Progenitor cell of endocrine pancreas (in vitro differentiated cells): ENCODE results near the gene CXorf49. TPM values are rescaled to one million over a fixed set of nuclear protein-coding genes. Genes with fewer than 3 reads are reported as not detected.
"Not testable (repeated sequence)": the region's sequence is repeated elsewhere in the genome, so short reads cannot be mapped to it uniquely, and the experiment has no call there.

Experiments
- DNase-seq: peaks from one replicate; pipeline ENCODE4 v3.0.0; 2021; ENCODE audit warnings: low spot score; ENCODE audit not compliant: unreplicated experiment
- H3K27ac Mint-ChIP-seq: 2 replicates; pipeline ENCODE4 v1.8.0; 2021; ENCODE audit warnings: mild to moderate bottlenecking, moderate library complexity, mixed read lengths
- H3K27me3 Mint-ChIP-seq: 2 replicates; pipeline ENCODE4 v1.8.0; 2021; ENCODE audit warnings: mixed read lengths
- H3K36me3 Mint-ChIP-seq: 2 replicates; pipeline ENCODE4 v1.8.0; 2022; ENCODE audit warnings: mixed read lengths; ENCODE audit not compliant: insufficient read depth
- H3K4me1 Mint-ChIP-seq: 2 replicates; pipeline ENCODE4 v1.8.0; 2021; ENCODE audit warnings: low read depth, mixed read lengths
- H3K4me3 Mint-ChIP-seq: 2 replicates; pipeline ENCODE4 v1.8.0; 2021; ENCODE audit warnings: low read depth, mild to moderate bottlenecking, moderate library complexity, mixed read lengths
- H3K9me3 Mint-ChIP-seq: 2 replicates; pipeline ENCODE4 v1.8.0; 2021; ENCODE audit warnings: low read depth, mixed read lengths
- long read RNA-seq: library from polyadenylated mRNA; unstranded; transcript quantifications from one replicate; pipeline ENCODE4 v2.0.0, GENCODE V29; 2020
- total RNA-seq: library from RNA; stranded (reverse); gene quantifications from 2 replicates; pipeline ENCODE4 v1.2.1, GENCODE V29; 2021

CXorf49 gene
- not detected in 2 replicates for total RNA-seq
- long read RNA-seq: 0 reads

- not testable (repeated sequence) for H3K27me3 Mint-ChIP-seq, H3K4me3 Mint-ChIP-seq, H3K36me3 Mint-ChIP-seq, H3K27ac Mint-ChIP-seq, H3K4me1 Mint-ChIP-seq, DNase-seq, H3K9me3 Mint-ChIP-seq
These were observed at the start of gene CXorf49 for GRCh38 chrX:71718185-71718584. Gene CXorf49, minus strand, starts transcription at chrX:71718285. Its CDS starts 134 bp downstream, at chrX:71718151.

GRCh38 chrX:71767134-71767533 is 49.0 kb upstream of the CXorf49 start:
- H3K9me3 Mint-ChIP-seq, H3K27ac Mint-ChIP-seq, DNase-seq, H3K36me3 Mint-ChIP-seq, H3K4me3 Mint-ChIP-seq, H3K4me1 Mint-ChIP-seq, H3K27me3 Mint-ChIP-seq: not testable (repeated sequence)

GRCh38 chrX:71765613-71766012 is 47.5 kb upstream of the CXorf49 start:
- H3K9me3 Mint-ChIP-seq, H3K27me3 Mint-ChIP-seq, H3K4me1 Mint-ChIP-seq, H3K36me3 Mint-ChIP-seq, H3K4me3 Mint-ChIP-seq, DNase-seq, H3K27ac Mint-ChIP-seq: not testable (repeated sequence)

GRCh38 chrX:71764832-71765231 is 46.7 kb upstream of the CXorf49 start:
- not testable (repeated sequence) for H3K36me3 Mint-ChIP-seq, H3K27ac Mint-ChIP-seq, DNase-seq, H3K9me3 Mint-ChIP-seq, H3K4me1 Mint-ChIP-seq, H3K4me3 Mint-ChIP-seq, H3K27me3 Mint-ChIP-seq

GRCh38 chrX:71763049-71763448 is 45.0 kb upstream of the CXorf49 start, which contains the start of gene CXorf49B:
Gene CXorf49B, plus strand, starts transcription at chrX:71763349. Its CDS starts 75 bp downstream, at chrX:71763424.
- not testable (repeated sequence) for H3K36me3 Mint-ChIP-seq, H3K27ac Mint-ChIP-seq, DNase-seq

GRCh38 chrX:71760688-71761281 is 42.7 kb upstream of the CXorf49 start:
- not testable (repeated sequence) for H3K9me3 Mint-ChIP-seq, H3K4me1 Mint-ChIP-seq, H3K27ac Mint-ChIP-seq

More at GRCh38 chrX:71763049-71763448, 45.0 kb upstream of the CXorf49 start, which contains the start of gene CXorf49B:
- H3K27me3 Mint-ChIP-seq, H3K4me1 Mint-ChIP-seq, H3K9me3 Mint-ChIP-seq, H3K4me3 Mint-ChIP-seq: not testable (repeated sequence)

GRCh38 chrX:71720289-71720886 is 2.3 kb upstream of the CXorf49 start:
- not testable (repeated sequence) for H3K27me3 Mint-ChIP-seq, H3K9me3 Mint-ChIP-seq, H3K27ac Mint-ChIP-seq, H3K4me1 Mint-ChIP-seq, H3K4me3 Mint-ChIP-seq, H3K36me3 Mint-ChIP-seq, DNase-seq

More at GRCh38 chrX:71760688-71761281, 42.7 kb upstream of the CXorf49 start:
- H3K27me3 Mint-ChIP-seq, H3K4me3 Mint-ChIP-seq, H3K36me3 Mint-ChIP-seq, DNase-seq: not testable (repeated sequence)

GRCh38 chrX:71719195-71719594 is 1.1 kb upstream of the CXorf49 start:
- not testable (repeated sequence) for H3K36me3 Mint-ChIP-seq, H3K4me3 Mint-ChIP-seq, H3K27me3 Mint-ChIP-seq, H3K27ac Mint-ChIP-seq, H3K9me3 Mint-ChIP-seq, DNase-seq, H3K4me1 Mint-ChIP-seq

GRCh38 chrX:71716323-71716722 is 1.8 kb downstream of the CXorf49 start:
- H3K27me3 Mint-ChIP-seq, DNase-seq, H3K4me3 Mint-ChIP-seq, H3K27ac Mint-ChIP-seq, H3K4me1 Mint-ChIP-seq, H3K9me3 Mint-ChIP-seq, H3K36me3 Mint-ChIP-seq: not testable (repeated sequence)

GRCh38 chrX:71715551-71715950 is 2.5 kb downstream of the CXorf49 start:
- H3K27me3 Mint-ChIP-seq, DNase-seq, H3K36me3 Mint-ChIP-seq, H3K27ac Mint-ChIP-seq, H3K9me3 Mint-ChIP-seq, H3K4me1 Mint-ChIP-seq, H3K4me3 Mint-ChIP-seq: not testable (repeated sequence)

- H3K27me3 Mint-ChIP-seq, H3K36me3 Mint-ChIP-seq, H3K9me3 Mint-ChIP-seq, H3K4me3 Mint-ChIP-seq, H3K27ac Mint-ChIP-seq, DNase-seq, H3K4me1 Mint-ChIP-seq: not testable (repeated sequence)
These were observed 4.0 kb downstream of the CXorf49 start for GRCh38 chrX:71714064-71714463.

GRCh38 chrX:71702853-71703252 is 15.2 kb downstream of the CXorf49 start:
- H3K9me3 Mint-ChIP-seq, H3K36me3 Mint-ChIP-seq: not testable (repeated sequence)

GRCh38 chrX:71699023-71699344 is 19.1 kb downstream of the CXorf49 start:
- H3K27me3 Mint-ChIP-seq, H3K36me3 Mint-ChIP-seq, H3K9me3 Mint-ChIP-seq, DNase-seq, H3K4me3 Mint-ChIP-seq, H3K27ac Mint-ChIP-seq, H3K4me1 Mint-ChIP-seq: not testable (repeated sequence)

More at GRCh38 chrX:71702853-71703252, 15.2 kb downstream of the CXorf49 start:
- H3K4me3 Mint-ChIP-seq, H3K27ac Mint-ChIP-seq, H3K27me3 Mint-ChIP-seq, DNase-seq, H3K4me1 Mint-ChIP-seq: not testable (repeated sequence)
